Panc1 (cell line): Measurements from ENCODE around the gene R3HDM2.

Experiments used
- CTCF ChIP-seq: fragments of 450-650 bp; IDR thresholded peaks from 2 replicates; pipeline ENCODE4 v1.5.1; 2017; ENCODE audit warnings: mild to moderate bottlenecking
- POLR2AphosphoS5 ChIP-seq: IDR thresholded peaks from 2 replicates; pipeline ENCODE4 v1.6.1; 2012; ENCODE audit warnings: mild to moderate bottlenecking, low read depth, low read length, moderate library complexity

- TF ChIP-seq CTCF: no peak
- no peak for TF ChIP-seq POLR2AphosphoS5
These were observed 43.0 kb upstream of the R3HDM2 start for GRCh38 chr12:57473886-57474285.
